HFFc6 (cell line): Measurements from ENCODE around the gene DBET. TPM values are rescaled to one million over a fixed set of nuclear protein-coding genes. Genes with fewer than 3 reads are reported as not detected.
"Not testable (repeated sequence)": the region's sequence is repeated elsewhere in the genome, so short reads cannot be mapped to it uniquely, and the experiment has no call there.

ENCODE experiments used
- DNase-seq: peaks from one replicate; pipeline ENCODE4 v3.0.0-alpha.2; 2018
- H3K27ac Mint-ChIP-seq: 2 replicates; pipeline ENCODE4 v1.8.0; 2020; ENCODE audit warnings: mild to moderate bottlenecking, mixed read lengths
- H3K27me3 Mint-ChIP-seq: 2 replicates; pipeline ENCODE4 v1.8.0; 2021; ENCODE audit warnings: mild to moderate bottlenecking, moderate library complexity, mixed read lengths; ENCODE audit not compliant: insufficient read depth
- H3K36me3 Mint-ChIP-seq: 2 replicates; pipeline ENCODE4 v1.8.0; 2021; ENCODE audit warnings: low read depth, mixed read lengths
- H3K4me1 Mint-ChIP-seq: 2 replicates; pipeline ENCODE4 v1.8.0; 2020; ENCODE audit warnings: low read depth, mixed read lengths
- H3K4me3 Mint-ChIP-seq: 2 replicates; pipeline ENCODE4 v1.8.0; 2020; ENCODE audit warnings: mild to moderate bottlenecking, moderate library complexity, mixed read lengths
- H3K9me3 Mint-ChIP-seq: 2 replicates; pipeline ENCODE4 v1.8.0; 2020; ENCODE audit warnings: mild to moderate bottlenecking, mixed read lengths
- total RNA-seq, 6 experiments: library from RNA; stranded (reverse); fragmentation: NEBNext Ultra II Directional; extraction: Animal tissue kit (Norgen Biotek cat#: 25700); gene quantifications; 2 replicates in 1 of 6; 3 replicates in 5 of 6; pipeline ENCODE4 v1.2.3, GENCODE V29; 2021

The DBET gene
- total RNA-seq, 6 experiments from 2014 or later = not detected

GRCh38 chr4:190027156-190027555 is 37.1 kb upstream of the DBET start, which contains the start of gene FRG2:
TSS of gene FRG2 (minus strand) at chr4:190027256. CDS start at chr4:190027204, 52 bp downstream.
- H3K9me3 Mint-ChIP-seq = not testable (repeated sequence)

GRCh38 chr4:190031264-190031663 is 33.0 kb upstream of the DBET start:
- not testable (repeated sequence) for DNase-seq, H3K27me3 Mint-ChIP-seq, H3K4me3 Mint-ChIP-seq, H3K9me3 Mint-ChIP-seq, H3K27ac Mint-ChIP-seq, H3K4me1 Mint-ChIP-seq, H3K36me3 Mint-ChIP-seq

More at GRCh38 chr4:190027156-190027555, 37.1 kb upstream of the DBET start, which contains the start of gene FRG2:
- not testable (repeated sequence) for H3K27me3 Mint-ChIP-seq, H3K4me1 Mint-ChIP-seq, H3K27ac Mint-ChIP-seq, H3K4me3 Mint-ChIP-seq, DNase-seq, H3K36me3 Mint-ChIP-seq

- DNase-seq, H3K27ac Mint-ChIP-seq: not testable (repeated sequence)
These were observed 26.5 kb upstream of the DBET start for GRCh38 chr4:190037704-190038388.

GRCh38 chr4:190040873-190041272 is 23.4 kb upstream of the DBET start:
- H3K9me3 Mint-ChIP-seq, H3K4me1 Mint-ChIP-seq, H3K36me3 Mint-ChIP-seq, H3K27me3 Mint-ChIP-seq, H3K4me3 Mint-ChIP-seq, H3K27ac Mint-ChIP-seq, DNase-seq: not testable (repeated sequence)

More at GRCh38 chr4:190037704-190038388, 26.5 kb upstream of the DBET start:
- not testable (repeated sequence) for H3K4me1 Mint-ChIP-seq, H3K27me3 Mint-ChIP-seq, H3K36me3 Mint-ChIP-seq, H3K4me3 Mint-ChIP-seq, H3K9me3 Mint-ChIP-seq

- not testable (repeated sequence) for H3K4me3 Mint-ChIP-seq, H3K36me3 Mint-ChIP-seq, H3K4me1 Mint-ChIP-seq, H3K27ac Mint-ChIP-seq, H3K9me3 Mint-ChIP-seq, DNase-seq, H3K27me3 Mint-ChIP-seq
These were observed 16.7 kb upstream of the DBET start for GRCh38 chr4:190047627-190048026.

GRCh38 chr4:190049378-190050239 is 14.7 kb upstream of the DBET start:
- not testable (repeated sequence) for H3K27me3 Mint-ChIP-seq, H3K9me3 Mint-ChIP-seq, H3K36me3 Mint-ChIP-seq, DNase-seq, H3K4me1 Mint-ChIP-seq, H3K27ac Mint-ChIP-seq, H3K4me3 Mint-ChIP-seq

- not testable (repeated sequence) for H3K27ac Mint-ChIP-seq, H3K4me1 Mint-ChIP-seq, H3K36me3 Mint-ChIP-seq, H3K4me3 Mint-ChIP-seq, H3K27me3 Mint-ChIP-seq, H3K9me3 Mint-ChIP-seq, DNase-seq
These were observed 5.3 kb upstream of the DBET start for GRCh38 chr4:190058997-190059396.

GRCh38 chr4:190064805-190065204 is 503 bp downstream of the DBET start:
- H3K9me3 Mint-ChIP-seq, H3K27me3 Mint-ChIP-seq, H3K36me3 Mint-ChIP-seq, H3K4me3 Mint-ChIP-seq, H3K4me1 Mint-ChIP-seq, H3K27ac Mint-ChIP-seq, DNase-seq: not testable (repeated sequence)

- H3K27me3 Mint-ChIP-seq = not testable (repeated sequence)
These were observed 4.0 kb downstream of the DBET start for GRCh38 chr4:190068351-190068750.

GRCh38 chr4:190093052-190093451 is 28.8 kb downstream of the DBET start:
- DNase-seq, H3K36me3 Mint-ChIP-seq, H3K4me3 Mint-ChIP-seq, H3K27me3 Mint-ChIP-seq, H3K4me1 Mint-ChIP-seq, H3K9me3 Mint-ChIP-seq, H3K27ac Mint-ChIP-seq: not testable (repeated sequence)

More at GRCh38 chr4:190068351-190068750, 4.0 kb downstream of the DBET start:
- H3K9me3 Mint-ChIP-seq, DNase-seq, H3K4me1 Mint-ChIP-seq, H3K4me3 Mint-ChIP-seq, H3K27ac Mint-ChIP-seq, H3K36me3 Mint-ChIP-seq: not testable (repeated sequence)

- not testable (repeated sequence) for H3K4me1 Mint-ChIP-seq, H3K36me3 Mint-ChIP-seq, DNase-seq, H3K4me3 Mint-ChIP-seq, H3K27me3 Mint-ChIP-seq, H3K9me3 Mint-ChIP-seq, H3K27ac Mint-ChIP-seq
These were observed 29.7 kb downstream of the DBET start for GRCh38 chr4:190094031-190094430.

GRCh38 chr4:190095335-190095734 is 31.0 kb downstream of the DBET start:
- H3K36me3 Mint-ChIP-seq, H3K4me3 Mint-ChIP-seq, H3K9me3 Mint-ChIP-seq, H3K27ac Mint-ChIP-seq, DNase-seq, H3K27me3 Mint-ChIP-seq, H3K4me1 Mint-ChIP-seq: not testable (repeated sequence)

GRCh38 chr4:190099605-190100004 is 35.3 kb downstream of the DBET start:
- H3K4me1 Mint-ChIP-seq, H3K36me3 Mint-ChIP-seq, H3K27ac Mint-ChIP-seq, H3K9me3 Mint-ChIP-seq, DNase-seq, H3K4me3 Mint-ChIP-seq, H3K27me3 Mint-ChIP-seq: not testable (repeated sequence)

GRCh38 chr4:190101525-190101924 is 37.2 kb downstream of the DBET start:
- not testable (repeated sequence) for H3K9me3 Mint-ChIP-seq, H3K36me3 Mint-ChIP-seq, H3K27ac Mint-ChIP-seq, H3K4me3 Mint-ChIP-seq, DNase-seq, H3K27me3 Mint-ChIP-seq, H3K4me1 Mint-ChIP-seq
